KOPT-K1 (cell line): ENCODE measurements around the gene MAGI3.

Source experiments
- H3K27ac ChIP-seq: fragments of 200-600 bp; sonication (generic); 2 replicates; pipeline ENCODE4 v1.5.1; 2016; ENCODE audit warnings: antibody characterized with exemption, mild to moderate bottlenecking, low read depth, low read length; ENCODE audit not compliant: poor library complexity, severe bottlenecking
- H3K36me3 ChIP-seq: fragments of 200-600 bp; sonication (generic); 2 replicates; pipeline ENCODE4 v1.5.1; 2017; ENCODE audit warnings: antibody characterized with exemption, mild to moderate bottlenecking, low read length, moderate library complexity; ENCODE audit not compliant: insufficient read depth
- H3K9me3 ChIP-seq: fragments of 200-600 bp; sonication (generic); 2 replicates; pipeline ENCODE4 v1.5.1; 2017; ENCODE audit warnings: antibody characterized with exemption, low read length, mild to moderate bottlenecking; ENCODE audit not compliant: insufficient read depth, poor library complexity, severe bottlenecking

MAGI3 gene

GRCh38 chr1:113653741-113654140 is 263.4 kb downstream of the MAGI3 start:
- Histone ChIP-seq H3K9me3 (no peaks in the 10 kb centered on the region), H3K27ac (no peak overlapping the region), H3K36me3 (no peaks in the 10 kb centered on the region)

- Histone ChIP-seq H3K27ac (no peak overlapping the region), H3K9me3 (no peaks in the 10 kb centered on the region), H3K36me3 (no peaks in the 10 kb centered on the region)
These were observed 264.6 kb downstream of the MAGI3 start for GRCh38 chr1:113654883-113655282.

- Histone ChIP-seq H3K27ac (no peak overlapping the region), H3K9me3 (no peaks in the 10 kb centered on the region), H3K36me3 (no peaks in the 10 kb centered on the region)
These were observed 266.8 kb downstream of the MAGI3 start for GRCh38 chr1:113657126-113657525.

- no peak overlapping the region for H3K27ac ChIP-seq
- H3K36me3 ChIP-seq: no peaks in the 10 kb centered on the region
- no peaks in the 10 kb centered on the region for H3K9me3 ChIP-seq
These were observed 267.3 kb downstream of the MAGI3 start for GRCh38 chr1:113657556-113658063.

GRCh38 chr1:113659035-113659434 is 268.7 kb downstream of the MAGI3 start:
- no peaks in the 10 kb centered on the region for H3K9me3 ChIP-seq
- H3K36me3 ChIP-seq: no peaks in the 10 kb centered on the region
- H3K27ac ChIP-seq: no peak overlapping the region

GRCh38 chr1:113659556-113659955 is 269.2 kb downstream of the MAGI3 start:
- Histone ChIP-seq H3K27ac (no peak overlapping the region), H3K9me3 (no peaks in the 10 kb centered on the region), H3K36me3 (no peaks in the 10 kb centered on the region)

- no peak overlapping the region for H3K27ac ChIP-seq
- H3K36me3 ChIP-seq: no peaks in the 10 kb centered on the region
These were observed 269.8 kb downstream of the MAGI3 start for GRCh38 chr1:113660088-113660487.

GRCh38 chr1:113662101-113662500 is 271.8 kb downstream of the MAGI3 start:
- no peak overlapping the region for H3K27ac ChIP-seq
- no peaks in the 10 kb centered on the region for H3K9me3 ChIP-seq
- no peaks in the 10 kb centered on the region for H3K36me3 ChIP-seq

More at GRCh38 chr1:113660088-113660487, 269.8 kb downstream of the MAGI3 start:
- no peaks in the 10 kb centered on the region for H3K9me3 ChIP-seq

- Histone ChIP-seq H3K9me3 (no peaks in the 10 kb centered on the region), H3K27ac (no peak overlapping the region), H3K36me3 (no peaks in the 10 kb centered on the region)
These were observed 273.0 kb downstream of the MAGI3 start for GRCh38 chr1:113663165-113663951.

GRCh38 chr1:113665071-113665470 is 274.8 kb downstream of the MAGI3 start:
- Histone ChIP-seq H3K36me3 (no peaks in the 10 kb centered on the region), H3K9me3 (no peaks in the 10 kb centered on the region), H3K27ac (no peak overlapping the region)

GRCh38 chr1:113666126-113666525 is 275.8 kb downstream of the MAGI3 start:
- Histone ChIP-seq H3K27ac (no peak overlapping the region), H3K9me3 (no peaks in the 10 kb centered on the region)

GRCh38 chr1:113669988-113670387 is 279.7 kb downstream of the MAGI3 start:
- Histone ChIP-seq H3K36me3 (no peaks in the 10 kb centered on the region), H3K9me3 (no peaks in the 10 kb centered on the region), H3K27ac (no peak overlapping the region)

More at GRCh38 chr1:113666126-113666525, 275.8 kb downstream of the MAGI3 start:
- no peaks in the 10 kb centered on the region for H3K36me3 ChIP-seq

GRCh38 chr1:113670650-113671049 is 280.3 kb downstream of the MAGI3 start:
- H3K9me3 ChIP-seq: no peaks in the 10 kb centered on the region
- no peaks in the 10 kb centered on the region for H3K36me3 ChIP-seq

GRCh38 chr1:113672491-113672890 is 282.2 kb downstream of the MAGI3 start:
- Histone ChIP-seq H3K9me3 (no peaks in the 10 kb centered on the region), H3K36me3 (no peaks in the 10 kb centered on the region), H3K27ac (no peak overlapping the region)

More at GRCh38 chr1:113670650-113671049, 280.3 kb downstream of the MAGI3 start:
- no peak overlapping the region for H3K27ac ChIP-seq

- Histone ChIP-seq H3K27ac (no peak overlapping the region), H3K36me3 (no peaks in the 10 kb centered on the region), H3K9me3 (no peaks in the 10 kb centered on the region)
These were observed 284.3 kb downstream of the MAGI3 start for GRCh38 chr1:113674591-113674990.

GRCh38 chr1:113675302-113675701 is 285.0 kb downstream of the MAGI3 start:
- Histone ChIP-seq H3K27ac (no peak overlapping the region), H3K36me3 (no peaks in the 10 kb centered on the region), H3K9me3 (no peaks in the 10 kb centered on the region)
